NCI-H82 treated with DMSO at 0.1 percent for 48 hours (cell line): Measurements from ENCODE around the gene RPS15.
"Not testable (repeated sequence)": the region's sequence is repeated elsewhere in the genome, so short reads cannot be mapped to it uniquely, and the experiment has no call there.

Experiments
- DNase-seq: peaks from one replicate; lab custom pipeline; 2025; ENCODE audit not compliant: unreplicated experiment; lab: John Stamatoyannopoulos, UW

The RPS15 gene

DNA sequence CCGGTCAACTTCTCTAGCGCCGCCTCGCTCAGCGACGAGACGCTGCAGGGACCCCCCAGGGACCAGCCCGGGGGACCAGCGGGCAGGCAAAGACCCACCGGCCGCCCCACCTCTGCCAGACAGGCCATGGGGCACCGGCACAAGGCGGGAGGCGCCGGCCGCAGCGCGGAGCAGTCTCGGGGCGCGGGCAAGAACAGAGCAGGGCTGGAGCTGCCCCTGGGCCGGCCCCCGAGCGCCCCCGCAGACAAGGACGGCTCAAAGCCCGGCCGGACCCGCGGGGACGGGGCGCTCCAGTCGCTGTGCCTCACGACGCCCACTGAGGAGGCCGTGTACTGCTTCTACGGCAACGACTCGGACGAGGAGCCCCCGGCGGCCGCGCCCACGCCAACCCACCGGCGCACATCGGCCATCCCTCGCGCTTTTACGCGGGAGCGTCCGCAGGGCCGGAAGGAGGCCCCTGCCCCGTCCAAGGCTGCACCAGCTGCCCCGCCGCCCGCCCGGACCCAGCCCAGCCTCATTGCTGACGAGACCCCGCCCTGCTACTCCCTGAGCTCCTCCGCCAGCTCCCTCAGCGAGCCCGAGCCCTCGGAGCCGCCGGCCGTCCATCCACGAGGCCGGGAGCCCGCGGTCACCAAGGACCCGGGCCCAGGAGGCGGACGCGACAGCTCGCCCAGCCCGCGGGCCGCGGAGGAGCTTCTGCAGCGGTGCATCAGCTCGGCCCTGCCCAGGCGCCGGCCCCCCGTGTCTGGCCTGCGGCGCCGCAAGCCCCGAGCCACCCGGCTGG is 29.5 kb downstream of the RPS15 start:
- DNase-seq: no peak

DNA sequence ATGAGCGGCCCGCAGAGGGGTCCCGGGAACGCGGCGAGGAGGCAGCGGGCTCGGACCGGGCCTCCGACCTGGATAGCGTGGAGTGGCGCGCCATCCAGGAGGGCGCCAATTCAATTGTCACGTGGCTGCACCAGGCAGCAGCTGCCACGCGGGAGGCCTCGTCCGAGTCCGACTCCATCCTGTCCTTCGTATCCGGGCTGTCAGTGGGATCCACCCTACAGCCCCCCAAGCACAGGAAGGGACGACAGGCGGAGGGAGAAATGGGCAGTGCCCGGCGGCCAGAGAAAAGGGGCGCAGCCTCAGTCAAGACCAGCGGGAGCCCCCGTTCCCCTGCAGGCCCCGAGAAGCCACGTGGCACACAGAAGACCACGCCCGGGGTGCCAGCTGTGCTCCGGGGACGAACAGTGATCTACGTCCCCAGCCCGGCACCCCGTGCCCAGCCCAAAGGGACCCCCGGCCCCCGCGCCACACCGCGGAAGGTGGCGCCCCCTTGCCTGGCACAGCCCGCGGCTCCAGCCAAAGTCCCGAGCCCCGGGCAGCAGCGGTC is 30.2 kb downstream of the RPS15 start:
- DNase-seq: no peak

DNA sequence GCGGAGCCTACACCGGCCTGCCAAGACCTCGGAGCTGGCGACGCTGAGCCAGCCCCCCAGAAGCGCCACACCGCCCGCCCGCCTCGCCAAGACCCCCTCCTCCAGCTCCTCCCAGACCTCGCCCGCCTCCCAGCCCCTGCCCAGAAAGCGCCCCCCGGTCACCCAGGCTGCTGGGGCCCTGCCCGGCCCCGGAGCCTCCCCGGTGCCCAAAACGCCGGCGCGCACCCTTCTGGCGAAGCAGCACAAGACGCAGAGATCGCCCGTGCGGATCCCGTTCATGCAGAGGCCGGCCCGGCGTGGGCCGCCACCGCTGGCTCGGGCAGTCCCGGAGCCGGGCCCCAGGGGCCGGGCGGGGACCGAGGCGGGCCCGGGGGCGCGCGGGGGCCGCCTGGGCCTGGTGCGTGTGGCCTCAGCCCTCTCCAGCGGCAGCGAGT is 30.6 kb downstream of the RPS15 start:
- no peak for DNase-seq

DNA sequence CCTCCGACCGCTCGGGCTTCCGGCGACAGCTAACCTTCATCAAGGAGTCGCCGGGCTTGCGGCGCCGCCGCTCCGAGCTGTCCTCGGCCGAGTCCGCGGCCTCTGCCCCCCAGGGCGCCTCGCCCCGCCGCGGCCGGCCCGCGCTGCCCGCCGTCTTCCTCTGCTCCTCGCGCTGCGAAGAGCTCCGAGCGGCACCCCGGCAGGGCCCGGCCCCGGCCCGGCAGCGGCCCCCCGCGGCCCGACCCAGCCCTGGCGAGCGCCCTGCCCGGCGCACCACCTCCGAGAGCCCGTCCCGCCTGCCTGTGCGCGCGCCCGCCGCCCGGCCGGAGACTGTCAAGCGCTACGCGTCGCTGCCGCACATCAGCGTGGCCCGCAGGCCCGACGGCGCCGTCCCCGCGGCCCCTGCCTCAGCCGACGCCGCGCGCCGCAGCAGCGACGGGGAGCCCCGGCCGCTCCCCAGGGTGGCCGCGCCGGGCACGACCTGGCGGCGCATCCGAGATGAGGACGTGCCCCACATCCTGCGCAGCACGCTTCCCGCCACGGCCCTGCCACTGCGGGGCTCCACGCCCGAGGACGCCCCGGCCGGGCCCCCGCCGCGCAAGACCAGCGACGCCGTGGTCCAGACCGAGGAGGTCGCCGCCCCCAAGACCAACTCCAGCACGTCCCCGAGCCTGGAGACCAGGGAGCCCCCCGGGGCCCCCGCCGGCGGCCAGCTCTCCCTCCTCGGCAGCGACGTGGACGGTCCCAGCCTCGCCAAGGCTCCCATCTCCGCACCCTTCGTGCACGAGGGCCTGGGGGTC is 31.3 kb downstream of the RPS15 start:
- no peak for DNase-seq

DNA sequence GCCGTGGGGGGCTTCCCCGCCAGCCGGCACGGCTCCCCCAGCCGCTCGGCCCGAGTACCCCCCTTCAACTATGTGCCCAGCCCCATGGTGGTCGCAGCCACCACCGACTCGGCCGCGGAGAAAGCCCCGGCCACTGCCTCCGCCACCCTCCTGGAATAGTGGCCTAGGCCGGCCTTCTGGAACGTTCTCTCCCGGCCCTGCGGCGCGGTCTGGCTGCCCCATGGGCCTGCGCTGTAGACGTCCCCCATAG is 31.8 kb downstream of the RPS15 start:
- no peak for DNase-seq

DNA sequence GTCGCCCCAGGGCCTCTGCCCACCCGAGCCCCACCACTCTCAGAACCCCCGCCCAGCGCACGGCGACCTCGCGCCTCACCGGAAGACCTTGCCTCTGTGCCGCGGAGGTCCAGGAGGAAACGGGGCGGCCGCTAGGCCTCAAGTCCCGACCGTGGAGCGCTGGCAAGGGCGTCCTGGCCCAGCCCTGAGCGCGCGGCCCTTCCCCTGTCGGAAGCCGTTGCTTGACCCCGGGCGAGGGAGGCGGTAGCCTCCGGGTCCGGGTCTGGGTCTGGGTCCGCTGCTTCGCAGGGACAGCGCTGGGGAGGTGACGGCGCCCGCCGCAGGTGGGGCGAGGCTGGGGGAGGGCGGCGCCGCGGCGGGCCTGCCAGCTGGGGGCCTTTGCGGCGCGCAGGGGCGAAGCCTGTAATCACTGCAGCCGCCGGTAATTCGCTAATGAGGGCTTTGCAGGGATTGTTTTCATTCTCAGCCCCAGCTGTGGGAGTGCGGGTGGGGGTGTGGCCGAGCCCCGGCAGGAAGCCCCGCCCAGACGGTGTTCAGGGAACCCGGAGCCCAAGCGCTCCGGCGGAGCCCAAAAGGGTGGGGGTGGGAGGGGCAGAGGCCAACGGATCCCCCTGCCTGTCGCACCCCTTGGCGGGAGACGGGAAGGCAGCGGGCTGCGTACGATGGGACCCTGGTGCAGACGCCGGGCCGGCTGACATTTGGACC is 32.3 kb downstream of the RPS15 start:
- DNase-seq: peak; percentile 78

DNA sequence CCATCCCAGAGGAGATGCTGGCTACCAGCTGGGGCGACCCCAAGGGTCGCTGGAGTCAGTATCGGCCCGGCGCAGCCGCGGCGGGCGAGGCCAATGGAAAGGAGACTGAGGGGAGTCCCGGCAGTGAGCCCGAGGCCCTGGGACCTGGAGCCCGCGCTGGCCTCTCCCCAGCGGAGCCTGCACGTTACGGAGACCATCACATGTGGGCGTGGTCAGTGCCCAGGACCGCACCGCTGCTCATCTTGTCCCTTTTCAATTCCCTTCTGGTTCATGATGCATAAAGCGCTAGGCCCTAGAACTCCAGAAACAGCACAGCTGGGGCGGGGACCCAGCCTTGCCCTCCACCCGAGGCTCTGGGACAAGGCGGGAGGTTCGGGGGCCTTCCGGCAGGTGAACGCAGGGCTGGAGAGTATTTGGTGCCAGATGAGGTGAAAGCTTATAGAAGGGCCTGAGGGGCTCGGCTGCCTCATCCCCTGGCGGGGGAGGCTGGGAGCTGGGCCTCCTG is 32.9 kb downstream of the RPS15 start:
- no peak for DNase-seq

DNA sequence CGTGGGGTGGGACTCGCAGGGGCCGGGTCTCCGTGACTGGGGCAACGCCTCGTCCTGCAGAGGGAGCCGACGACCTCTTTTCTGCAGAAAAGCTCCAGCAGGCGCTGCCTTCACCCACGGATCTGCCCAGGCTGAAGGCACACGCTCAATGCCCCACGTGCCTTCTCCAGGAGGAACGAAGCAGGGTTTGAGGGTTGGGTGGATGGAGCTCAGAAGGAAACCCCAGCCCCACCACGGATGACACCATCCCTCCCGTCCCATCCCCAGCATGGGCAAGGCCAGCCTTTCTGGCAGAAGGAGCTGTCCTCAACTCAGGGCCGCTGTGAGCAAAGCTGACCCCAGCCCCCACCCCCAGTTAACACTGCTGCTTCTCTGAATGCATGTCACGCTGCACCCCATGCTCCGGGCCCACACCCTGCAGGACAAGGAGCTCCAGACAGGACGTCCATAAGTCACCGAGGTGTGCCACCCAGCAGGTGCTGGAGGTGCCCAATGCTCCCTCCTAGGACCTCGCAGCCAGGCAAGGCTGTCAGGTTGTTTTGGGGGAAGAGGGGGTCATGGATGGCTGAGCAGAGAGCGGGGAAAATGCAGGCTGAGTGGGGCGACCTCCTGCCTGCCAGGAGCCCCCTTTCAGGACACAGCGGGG is 33.4 kb downstream of the RPS15 start:
- no peak for DNase-seq

DNA sequence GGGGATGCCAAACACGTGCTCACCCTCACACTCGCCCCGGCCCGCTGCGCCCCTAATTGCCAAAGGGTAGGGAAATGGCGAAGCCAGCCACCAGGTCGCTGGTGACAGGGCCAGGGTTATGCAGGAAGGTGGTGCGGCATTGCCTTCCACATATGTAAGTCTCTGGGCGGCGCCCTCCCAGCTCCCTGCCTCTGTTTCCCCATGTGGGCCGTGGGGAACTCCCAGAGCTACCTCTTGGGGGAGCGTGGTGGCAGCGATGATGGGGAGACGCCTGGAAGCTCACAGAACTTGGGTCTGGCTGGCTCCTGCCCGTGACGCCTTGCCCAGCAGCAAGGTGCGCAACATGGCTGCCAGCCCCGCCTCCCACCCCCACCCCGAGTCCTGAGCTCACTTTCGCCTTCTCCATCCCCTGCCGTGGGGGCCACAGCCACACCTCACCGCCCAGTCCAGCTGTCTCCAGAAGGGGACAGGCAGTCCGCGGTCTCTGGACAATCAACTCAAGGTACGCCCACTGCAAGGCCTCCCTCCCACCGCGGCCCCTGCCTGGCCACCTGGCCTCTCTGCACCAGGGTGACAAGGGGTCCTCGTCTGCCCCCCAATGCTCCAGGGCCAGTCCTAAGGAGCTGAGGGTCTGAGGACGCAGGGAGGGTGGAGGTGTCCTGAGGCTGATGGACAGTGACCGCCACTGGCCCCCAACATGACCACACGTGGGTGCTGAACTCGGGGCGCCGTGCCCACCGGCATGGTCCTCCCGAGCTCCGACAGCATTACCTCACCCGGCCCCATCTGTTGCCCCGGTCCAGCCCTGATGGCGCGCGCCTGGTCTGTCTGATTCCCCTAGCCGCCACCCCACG is 34.3 kb downstream of the RPS15 start:
- no peak for DNase-seq

DNA sequence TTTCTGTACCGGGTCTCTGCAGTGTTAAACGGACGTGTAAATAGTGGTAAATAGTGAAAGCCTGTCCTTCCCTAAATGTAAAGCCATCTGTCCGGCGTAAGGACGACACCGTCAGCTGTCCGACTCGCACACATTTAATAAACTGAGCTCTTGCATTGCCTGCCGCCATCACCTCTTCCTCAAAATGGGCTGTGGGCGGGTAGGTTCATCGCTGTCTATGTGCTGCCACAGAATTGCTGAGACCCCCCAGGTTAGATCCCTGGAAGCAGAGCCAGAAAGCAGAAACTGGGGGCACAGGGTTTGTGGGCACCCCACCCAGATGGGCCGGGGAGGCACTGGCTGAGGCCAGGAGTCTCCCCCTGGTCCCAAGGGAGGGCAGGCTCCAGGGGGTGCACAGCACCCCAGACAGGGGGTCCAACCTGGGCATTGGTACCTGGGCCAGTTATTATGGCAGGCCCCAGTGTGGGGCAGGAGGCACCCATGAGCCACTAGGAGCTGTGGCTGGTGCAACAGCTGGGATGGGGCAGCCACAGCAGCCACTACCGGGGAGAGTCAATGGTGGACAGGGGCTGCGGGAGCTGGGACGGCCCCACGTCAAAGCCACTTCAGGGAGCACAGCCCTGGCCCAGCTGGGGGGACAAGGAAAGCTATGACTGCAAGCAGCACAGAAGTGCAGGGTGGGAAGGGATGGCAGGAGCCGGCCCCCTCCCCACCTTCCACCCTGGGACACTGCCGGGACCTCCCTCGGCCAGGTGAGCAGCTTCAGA is 35.1 kb downstream of the RPS15 start:
- no peak for DNase-seq

DNA sequence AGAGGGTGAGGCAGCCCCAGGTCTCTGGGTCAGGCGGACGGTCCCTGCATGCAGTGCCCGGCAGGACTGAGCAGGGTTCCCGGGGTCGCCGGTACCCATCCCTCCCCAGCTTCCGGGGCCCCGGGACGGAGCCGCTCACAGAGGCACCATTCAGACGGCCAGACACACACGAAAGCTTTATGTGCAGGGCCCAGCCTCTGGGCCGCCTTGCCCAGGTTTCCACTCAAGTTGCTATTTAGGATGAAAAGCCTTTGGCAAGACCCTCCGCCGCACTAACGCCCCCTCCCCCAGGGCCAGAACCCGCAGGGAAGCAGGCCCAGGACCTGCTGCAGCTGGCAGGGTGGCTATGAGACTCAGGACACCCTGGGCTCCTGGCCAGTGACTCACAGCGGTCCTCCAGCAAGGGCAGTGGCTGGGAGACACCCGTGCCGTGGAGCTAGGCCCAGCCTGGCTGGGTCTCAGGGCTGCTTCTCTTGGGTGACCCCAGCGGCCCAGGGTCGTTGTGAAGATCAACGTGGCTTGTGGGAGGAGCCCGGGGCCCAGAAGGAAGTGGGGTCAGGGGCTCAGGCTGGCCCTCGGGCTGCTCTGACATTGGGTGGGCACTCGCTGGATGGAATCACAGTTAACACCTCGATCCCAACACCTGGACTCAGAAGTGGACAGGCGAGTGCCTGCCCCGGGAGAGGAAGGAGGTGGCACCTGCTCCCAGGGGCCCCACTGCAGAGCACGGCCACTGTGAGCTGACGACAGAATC is 36.0 kb downstream of the RPS15 start:
- no peak for DNase-seq

DNA sequence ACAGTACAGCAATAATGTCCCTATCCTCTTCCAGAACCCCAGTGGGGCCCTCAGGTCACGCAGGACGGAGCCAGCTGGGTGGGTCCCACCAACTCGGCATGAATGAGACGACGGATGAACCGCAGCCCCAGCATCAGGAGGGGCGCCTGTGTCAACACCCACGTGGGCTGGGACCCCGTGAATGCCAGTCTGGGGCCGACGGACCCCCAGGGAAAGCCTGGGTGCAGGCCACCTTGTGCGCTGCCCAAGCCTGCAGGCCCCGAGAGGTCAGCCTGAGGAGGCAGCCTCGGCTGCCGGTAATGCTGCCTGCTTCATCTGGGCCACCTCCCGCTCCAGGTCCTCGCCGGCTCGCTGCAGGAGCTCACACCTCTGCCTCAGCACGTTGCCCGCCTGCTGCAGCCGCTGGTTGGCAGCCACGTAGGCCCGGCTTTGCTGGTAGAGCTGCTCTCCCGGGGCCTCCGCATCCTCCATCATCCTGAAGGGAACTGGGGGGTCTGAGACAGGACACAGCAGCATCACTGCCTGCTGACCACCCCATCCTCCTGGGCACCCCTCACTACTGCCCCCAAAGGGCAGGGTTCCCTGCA is 36.7 kb downstream of the RPS15 start:
- DNase-seq: no peak

DNA sequence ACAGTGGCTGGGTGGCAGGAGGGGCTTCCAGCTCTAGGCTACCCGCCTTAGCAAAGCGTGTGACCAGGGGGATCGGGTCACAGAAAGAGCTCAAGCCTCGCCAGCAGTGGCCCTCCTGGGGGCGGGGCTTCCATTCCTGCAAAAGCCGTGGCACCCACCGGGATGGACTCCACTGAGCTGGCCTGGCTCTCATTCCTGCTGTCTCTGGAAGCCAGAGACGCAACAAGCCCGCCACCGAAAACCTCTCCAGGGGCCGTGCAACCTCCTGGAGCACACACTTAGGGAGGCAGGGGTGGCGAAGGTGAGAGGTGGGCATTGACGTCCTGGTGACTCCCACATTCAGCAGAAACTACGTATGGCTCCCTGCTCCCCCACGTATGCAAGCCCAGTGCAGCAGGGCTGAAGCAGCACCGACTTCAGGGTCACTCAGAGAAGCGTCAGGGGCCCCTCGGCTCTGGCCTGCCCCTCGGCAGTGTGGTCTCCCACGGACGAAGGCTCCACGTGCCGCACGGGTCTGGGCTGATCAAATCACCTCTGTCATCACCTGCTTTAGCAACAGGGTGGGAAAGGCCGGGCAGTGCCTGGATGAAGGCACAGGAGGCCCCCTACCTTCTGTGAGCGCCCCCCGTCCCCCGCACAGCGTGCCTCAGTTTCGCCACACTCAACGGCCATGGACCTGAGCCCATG is 37.7 kb downstream of the RPS15 start:
- no peak for DNase-seq

DNA sequence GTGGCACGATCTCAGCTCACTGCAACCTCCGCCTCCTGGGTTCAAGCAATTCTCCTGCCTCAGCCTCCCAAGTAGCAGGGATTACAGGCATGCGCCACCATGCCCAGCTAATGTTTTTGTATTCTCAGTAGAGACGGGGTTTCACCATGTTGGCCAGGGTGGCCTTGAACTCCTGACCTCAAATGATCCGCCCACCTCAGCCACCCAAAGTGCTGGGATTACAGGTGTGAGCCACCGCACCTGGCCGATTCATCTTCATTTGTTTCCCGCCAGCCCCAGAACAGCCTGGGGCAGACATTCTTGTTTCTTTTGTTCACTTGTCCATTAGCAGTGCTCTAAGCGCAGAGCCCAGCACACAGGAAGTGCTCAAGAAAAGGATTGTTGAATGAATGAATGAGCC is 38.9 kb downstream of the RPS15 start:
- DNase-seq: not testable (repeated sequence)

DNA sequence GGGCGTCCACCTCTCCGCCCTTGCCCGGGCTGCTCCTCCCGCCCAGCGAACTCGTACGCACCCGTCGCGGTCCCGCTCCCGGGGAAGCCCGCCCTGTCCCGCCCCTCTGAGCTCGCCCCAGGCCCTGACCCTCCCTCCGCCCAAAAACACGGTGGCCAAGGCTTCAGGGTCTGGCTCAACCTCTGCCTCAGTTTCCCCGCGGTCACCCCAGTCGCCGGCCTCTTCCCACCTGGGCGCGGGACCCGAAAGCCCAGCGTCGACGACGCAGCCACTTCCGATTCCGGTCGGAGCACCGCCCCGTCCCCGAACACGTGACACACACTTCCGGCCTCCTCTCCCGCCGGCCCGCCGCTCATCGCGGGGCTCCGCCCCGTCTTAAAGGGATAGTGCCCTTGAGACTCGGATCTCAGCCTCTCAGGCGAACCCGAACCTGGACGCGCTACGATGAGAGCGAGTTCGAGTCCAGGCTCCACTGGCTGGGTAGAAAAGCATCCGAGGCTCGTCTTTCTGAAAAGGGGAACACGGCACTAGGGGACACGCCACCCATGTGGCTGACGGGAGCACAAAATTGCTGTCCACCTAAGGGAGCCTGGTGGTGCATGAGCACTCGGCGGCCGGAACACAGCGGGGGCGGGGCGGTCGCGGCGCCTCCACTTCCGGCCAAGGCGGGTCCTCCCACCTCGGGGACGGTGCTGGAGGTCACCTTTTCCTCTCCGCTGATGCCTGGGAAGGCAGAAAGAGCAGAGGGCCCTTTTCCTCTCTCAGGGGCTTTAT is 40.9 kb downstream of the RPS15 start, which contains the start of gene C19orf25:
Gene C19orf25, minus strand, starts transcription at position 282 of the 774 bp plus-strand sequence. CDS start 312 bp downstream, outside the sequence.
- DNase-seq: peak; percentile 67

DNA sequence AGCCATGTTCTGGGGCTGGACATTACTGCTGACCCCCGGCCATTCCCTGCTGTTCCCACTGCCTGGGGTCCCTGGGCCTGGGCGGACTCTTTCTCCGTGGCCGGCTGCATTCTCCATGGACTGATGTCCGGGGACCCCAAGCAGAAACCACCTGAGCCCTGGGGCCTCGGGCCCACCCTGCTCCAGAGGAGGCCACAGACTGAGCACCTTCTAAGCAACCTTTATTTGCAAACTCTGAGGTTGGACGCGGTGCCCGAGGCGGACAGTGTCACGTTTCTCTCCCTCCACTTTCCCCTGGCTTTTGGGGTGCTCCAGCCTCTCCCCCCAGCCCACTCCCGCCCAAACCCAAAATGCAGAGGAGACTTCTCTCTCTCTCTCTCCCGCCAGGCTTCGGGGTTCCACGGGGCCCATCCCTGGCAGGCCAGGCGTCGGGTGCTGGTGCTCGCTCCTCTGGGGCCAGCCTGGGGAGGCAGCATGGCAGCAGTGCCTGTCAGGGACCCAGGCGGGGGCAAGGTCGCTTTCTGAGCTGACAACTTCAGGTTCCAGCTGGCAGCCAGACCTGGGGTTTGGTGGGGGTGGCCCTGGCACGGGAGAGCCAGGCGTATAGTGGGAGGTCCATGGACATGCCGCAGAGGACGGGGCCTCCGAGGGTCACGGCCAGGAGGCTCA is 43.2 kb downstream of the RPS15 start:
- DNase-seq: no peak
